ENCODE results near the gene LCN10. TPM values are rescaled to one million over a fixed set of nuclear protein-coding genes. Genes with fewer than 3 reads are reported as not detected.

LCN10 gene
- total and polyA plus RNA-seq, 9 of the 15 experiments (the other 6 are each of a cell fraction or from before 2014, with no cell fraction given), result 0.10 to 0.21 (median 0.14) TPM; not detected in 6

DNA sequence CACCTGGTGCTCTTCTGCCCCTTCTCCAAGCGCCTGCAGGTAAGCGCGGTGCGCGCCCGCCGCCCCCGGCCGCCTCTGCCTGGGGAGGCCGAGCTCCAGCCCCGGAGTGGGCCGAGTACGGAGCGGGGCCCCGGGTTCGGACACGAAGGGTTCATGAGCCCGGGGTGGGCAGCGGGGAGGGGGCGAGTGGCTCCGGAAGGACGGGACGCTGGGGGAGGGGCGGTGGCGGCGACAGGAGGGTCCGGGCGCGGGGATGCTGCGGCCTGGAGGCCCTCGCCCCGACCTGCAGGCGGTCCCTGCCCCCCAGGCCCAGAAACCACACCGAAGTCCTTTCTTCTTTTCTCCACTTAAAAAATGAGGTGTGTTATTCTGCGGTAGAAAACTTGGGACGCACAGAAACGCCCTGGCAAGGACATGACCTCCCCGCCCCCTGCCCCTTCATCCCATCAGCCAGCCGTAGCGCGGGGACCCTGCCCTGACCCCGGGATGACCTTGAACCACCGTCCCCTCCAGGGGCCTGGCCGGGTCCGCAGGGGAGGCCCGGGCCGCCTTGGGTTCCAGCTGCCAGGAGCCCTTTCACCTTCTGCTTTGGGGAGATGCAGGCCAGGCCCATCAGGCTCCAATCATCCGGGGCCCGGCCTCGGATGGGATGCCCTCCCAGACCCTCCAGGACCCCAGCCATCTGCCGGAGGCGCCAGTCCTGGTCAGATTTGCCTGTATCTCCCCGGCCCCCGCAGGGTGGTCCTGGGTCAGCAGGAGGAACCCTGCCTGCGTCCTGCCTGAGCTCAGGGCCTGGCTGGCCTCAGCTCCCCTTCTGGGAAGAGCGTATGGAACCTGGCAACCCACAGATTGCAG, 29.8 kb downstream of the LCN10 start (continued):
- TF ChIP-seq, protein P1, sequence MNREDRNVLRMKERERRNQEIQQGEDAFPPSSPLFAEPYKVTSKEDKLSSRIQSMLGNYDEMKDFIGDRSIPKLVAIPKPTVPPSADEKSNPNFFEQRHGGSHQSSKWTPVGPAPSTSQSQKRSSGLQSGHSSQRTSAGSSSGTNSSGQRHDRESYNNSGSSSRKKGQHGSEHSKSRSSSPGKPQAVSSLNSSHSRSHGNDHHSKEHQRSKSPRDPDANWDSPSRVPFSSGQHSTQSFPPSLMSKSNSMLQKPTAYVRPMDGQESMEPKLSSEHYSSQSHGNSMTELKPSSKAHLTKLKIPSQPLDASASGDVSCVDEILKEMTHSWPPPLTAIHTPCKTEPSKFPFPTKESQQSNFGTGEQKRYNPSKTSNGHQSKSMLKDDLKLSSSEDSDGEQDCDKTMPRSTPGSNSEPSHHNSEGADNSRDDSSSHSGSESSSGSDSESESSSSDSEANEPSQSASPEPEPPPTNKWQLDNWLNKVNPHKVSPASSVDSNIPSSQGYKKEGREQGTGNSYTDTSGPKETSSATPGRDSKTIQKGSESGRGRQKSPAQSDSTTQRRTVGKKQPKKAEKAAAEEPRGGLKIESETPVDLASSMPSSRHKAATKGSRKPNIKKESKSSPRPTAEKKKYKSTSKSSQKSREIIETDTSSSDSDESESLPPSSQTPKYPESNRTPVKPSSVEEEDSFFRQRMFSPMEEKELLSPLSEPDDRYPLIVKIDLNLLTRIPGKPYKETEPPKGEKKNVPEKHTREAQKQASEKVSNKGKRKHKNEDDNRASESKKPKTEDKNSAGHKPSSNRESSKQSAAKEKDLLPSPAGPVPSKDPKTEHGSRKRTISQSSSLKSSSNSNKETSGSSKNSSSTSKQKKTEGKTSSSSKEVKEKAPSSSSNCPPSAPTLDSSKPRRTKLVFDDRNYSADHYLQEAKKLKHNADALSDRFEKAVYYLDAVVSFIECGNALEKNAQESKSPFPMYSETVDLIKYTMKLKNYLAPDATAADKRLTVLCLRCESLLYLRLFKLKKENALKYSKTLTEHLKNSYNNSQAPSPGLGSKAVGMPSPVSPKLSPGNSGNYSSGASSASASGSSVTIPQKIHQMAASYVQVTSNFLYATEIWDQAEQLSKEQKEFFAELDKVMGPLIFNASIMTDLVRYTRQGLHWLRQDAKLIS (CRISPR knock-in tag; IDR thresholded peaks at IDR 0.05), result no peak
- TF ChIP-seq TAF7 (tag; IDR thresholded peaks at IDR 0.05) (no peak), TAF9B (IDR thresholded peaks at IDR 0.05; ENCODE audit: partially characterized antibody) (no peak), JUN (IDR thresholded peaks at IDR 0.05; ENCODE audit: borderline replicate concordance, low read depth, low read length) (no peak), JUN (CRISPR knock-in tag; IDR thresholded peaks at IDR 0.05; ENCODE audit: borderline replicate concordance) (peak; percentile 58; the same call in 1 of the 2 replicates), SAP30 (IDR thresholded peaks at IDR 0.05; ENCODE audit: borderline replicate concordance, insufficient read depth, low read depth, low read length, poor library complexity, severe bottlenecking) (no peak), POLR2AphosphoS5 (IDR thresholded peaks at IDR 0.05; ENCODE audit: control insufficient read depth, insufficient read depth, low read depth, low read length) (no peak), ZBTB7A (IDR thresholded peaks at IDR 0.05; ENCODE audit: borderline replicate concordance, control insufficient read depth, low read depth, low read length) (peak; percentile 68; the same call in 1 of the 2 replicates), ELF4 (CRISPR knock-in tag; IDR thresholded peaks at IDR 0.05) (no peak), ESRRA (IDR thresholded peaks at IDR 0.05; ENCODE audit: borderline replicate concordance, low read depth) (peak; percentile 83), ZZZ3 (IDR thresholded peaks at IDR 0.05) (no peak), ZNF830 (CRISPR knock-in tag; IDR thresholded peaks at IDR 0.05) (no peak), SIN3A (IDR thresholded peaks at IDR 0.05; ENCODE audit: borderline replicate concordance in 2 of 2, control insufficient read depth in 1 of 2, low read depth in 2 of 2, low read length in 2 of 2) (no peak)
- TF ChIP-seq, protein P2, sequence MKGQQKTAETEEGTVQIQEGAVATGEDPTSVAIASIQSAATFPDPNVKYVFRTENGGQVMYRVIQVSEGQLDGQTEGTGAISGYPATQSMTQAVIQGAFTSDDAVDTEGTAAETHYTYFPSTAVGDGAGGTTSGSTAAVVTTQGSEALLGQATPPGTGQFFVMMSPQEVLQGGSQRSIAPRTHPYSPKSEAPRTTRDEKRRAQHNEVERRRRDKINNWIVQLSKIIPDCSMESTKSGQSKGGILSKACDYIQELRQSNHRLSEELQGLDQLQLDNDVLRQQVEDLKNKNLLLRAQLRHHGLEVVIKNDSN (CRISPR knock-in tag; IDR thresholded peaks at IDR 0.05), result peak; percentile 38; the same call in 1 of the 2 replicates
- TF ChIP-seq, protein P3, sequence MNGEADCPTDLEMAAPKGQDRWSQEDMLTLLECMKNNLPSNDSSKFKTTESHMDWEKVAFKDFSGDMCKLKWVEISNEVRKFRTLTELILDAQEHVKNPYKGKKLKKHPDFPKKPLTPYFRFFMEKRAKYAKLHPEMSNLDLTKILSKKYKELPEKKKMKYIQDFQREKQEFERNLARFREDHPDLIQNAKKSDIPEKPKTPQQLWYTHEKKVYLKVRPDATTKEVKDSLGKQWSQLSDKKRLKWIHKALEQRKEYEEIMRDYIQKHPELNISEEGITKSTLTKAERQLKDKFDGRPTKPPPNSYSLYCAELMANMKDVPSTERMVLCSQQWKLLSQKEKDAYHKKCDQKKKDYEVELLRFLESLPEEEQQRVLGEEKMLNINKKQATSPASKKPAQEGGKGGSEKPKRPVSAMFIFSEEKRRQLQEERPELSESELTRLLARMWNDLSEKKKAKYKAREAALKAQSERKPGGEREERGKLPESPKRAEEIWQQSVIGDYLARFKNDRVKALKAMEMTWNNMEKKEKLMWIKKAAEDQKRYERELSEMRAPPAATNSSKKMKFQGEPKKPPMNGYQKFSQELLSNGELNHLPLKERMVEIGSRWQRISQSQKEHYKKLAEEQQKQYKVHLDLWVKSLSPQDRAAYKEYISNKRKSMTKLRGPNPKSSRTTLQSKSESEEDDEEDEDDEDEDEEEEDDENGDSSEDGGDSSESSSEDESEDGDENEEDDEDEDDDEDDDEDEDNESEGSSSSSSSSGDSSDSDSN (IDR thresholded peaks at IDR 0.05; ENCODE audit: borderline replicate concordance in 1 of 2, low read depth in 2 of 2, low read length in 2 of 2), result 0 out of 4 replicates have a peak, but pooled peaks of 1 of the 2 experiments have one; percentile 9
- TF ChIP-seq, protein P4, sequence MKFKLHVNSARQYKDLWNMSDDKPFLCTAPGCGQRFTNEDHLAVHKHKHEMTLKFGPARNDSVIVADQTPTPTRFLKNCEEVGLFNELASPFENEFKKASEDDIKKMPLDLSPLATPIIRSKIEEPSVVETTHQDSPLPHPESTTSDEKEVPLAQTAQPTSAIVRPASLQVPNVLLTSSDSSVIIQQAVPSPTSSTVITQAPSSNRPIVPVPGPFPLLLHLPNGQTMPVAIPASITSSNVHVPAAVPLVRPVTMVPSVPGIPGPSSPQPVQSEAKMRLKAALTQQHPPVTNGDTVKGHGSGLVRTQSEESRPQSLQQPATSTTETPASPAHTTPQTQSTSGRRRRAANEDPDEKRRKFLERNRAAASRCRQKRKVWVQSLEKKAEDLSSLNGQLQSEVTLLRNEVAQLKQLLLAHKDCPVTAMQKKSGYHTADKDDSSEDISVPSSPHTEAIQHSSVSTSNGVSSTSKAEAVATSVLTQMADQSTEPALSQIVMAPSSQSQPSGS (CRISPR knock-in tag; IDR thresholded peaks at IDR 0.05), result no peak
